Upper lobe of left lung (tissue), 4 donors: ENCODE data around the gene RIC8B.

ENCODE experiments used
- CTCF ChIP-seq, 6 experiments: fragments of 450-650 bp in 4 of 6; fragments of 200-600 bp in 2 of 6; sonication (generic) in 2 of 6; IDR thresholded peaks; one replicate each; pipeline ENCODE4 v1.5.1; 2016 to 2019; ENCODE audit warnings: antibody characterized with exemption in 6 of 6
- EP300 ChIP-seq, 4 donors: sonication (generic); formaldehyde crosslinking; IDR thresholded peaks; one replicate each; pipeline ENCODE4 v1.5.1; 2017; ENCODE audit warnings: antibody characterized with exemption in 4 of 4, control low read depth in 2 of 4
- POLR2A ChIP-seq, 4 donors: fragments of 450-650 bp; IDR thresholded peaks; one replicate each; pipeline ENCODE4 v1.5.1; 2016 to 2017; ENCODE audit warnings: antibody characterized with exemption in 4 of 4, mild to moderate bottlenecking in 2 of 4
- POLR2AphosphoS5 ChIP-seq, 2 donors: sonication (generic); formaldehyde crosslinking; IDR thresholded peaks; one replicate each; pipeline ENCODE4 v1.5.1; 2017; ENCODE audit warnings: antibody characterized with exemption in 2 of 2

GRCh38 chr12:106732890-106733289 is 41.6 kb upstream of the RIC8B start:
- TF ChIP-seq POLR2A (IDR thresholded peaks at IDR 0.05) (no peak), CTCF (IDR thresholded peaks at IDR 0.05) (no peak), POLR2AphosphoS5 (IDR thresholded peaks at IDR 0.05) (no peak), EP300 (IDR thresholded peaks at IDR 0.05) (no peak)
